ENCODE results near the gene PFN3. TPM values are rescaled to one million over a fixed set of nuclear protein-coding genes. Genes with fewer than 3 reads are reported as not detected.

Gene PFN3
- total RNA-seq, 1 donor from 2014 or later: not detected

DNA sequence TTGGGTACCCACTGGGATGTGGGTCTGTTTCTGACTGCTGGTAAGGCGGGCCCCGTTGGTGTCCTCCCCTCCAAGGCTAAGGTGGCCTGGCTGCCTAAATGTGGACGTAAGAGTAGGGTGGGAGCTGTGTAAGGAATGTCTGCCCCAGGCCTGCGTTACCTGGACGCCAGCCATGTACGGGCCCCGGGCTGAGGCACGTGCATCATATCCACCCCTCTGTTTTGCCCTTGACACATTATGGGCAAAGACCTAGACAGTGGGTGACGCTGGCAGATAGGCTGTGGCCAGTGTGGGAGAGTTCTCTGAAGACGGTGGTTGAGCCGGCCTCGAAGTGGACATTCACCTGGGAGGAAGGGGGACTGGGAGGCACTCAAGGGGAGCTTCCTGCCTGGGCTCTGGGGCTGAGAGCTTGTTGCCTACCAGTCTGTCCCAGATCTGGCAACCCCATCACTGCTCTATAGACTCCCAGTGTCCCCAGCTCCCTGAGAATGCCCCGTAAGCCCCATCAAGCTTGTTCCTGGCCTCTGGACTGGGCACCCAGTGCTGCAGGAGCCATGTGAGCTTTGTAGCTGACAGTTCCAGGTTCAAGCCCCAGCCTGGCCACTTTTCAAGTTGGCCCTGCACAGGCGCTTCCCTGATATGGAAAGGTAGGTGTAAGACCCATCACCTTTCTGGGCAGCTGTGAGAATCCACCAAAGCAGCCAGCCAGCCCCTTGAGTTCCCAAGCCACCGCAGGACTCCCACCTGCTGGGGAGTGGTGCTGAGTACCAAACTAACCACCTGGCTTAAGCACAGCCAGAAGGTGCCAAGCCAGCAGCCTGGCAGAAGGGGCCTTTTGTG, 42.9 kb upstream of the PFN3 start:
- intact Hi-C loops (cut with micrococcal nuclease): no loop called here
- no peak for DNase-seq (ENCODE audit: low spot score)
- Mint-ChIP-seq H3K9me3 (no peaks in the 10 kb centered on the region), H3K4me1 (ENCODE audit: low read depth) (peaks cover 36% of the 10 kb centered on the region), H3K27me3 (ENCODE audit: insufficient read depth) (peaks cover 5% of the 10 kb centered on the region), H3K36me3 (ENCODE audit: low read depth) (peaks cover 21% of the 10 kb centered on the region), H3K27ac (no peak overlapping the region), H3K4me3 (no peak overlapping the region)

DNA sequence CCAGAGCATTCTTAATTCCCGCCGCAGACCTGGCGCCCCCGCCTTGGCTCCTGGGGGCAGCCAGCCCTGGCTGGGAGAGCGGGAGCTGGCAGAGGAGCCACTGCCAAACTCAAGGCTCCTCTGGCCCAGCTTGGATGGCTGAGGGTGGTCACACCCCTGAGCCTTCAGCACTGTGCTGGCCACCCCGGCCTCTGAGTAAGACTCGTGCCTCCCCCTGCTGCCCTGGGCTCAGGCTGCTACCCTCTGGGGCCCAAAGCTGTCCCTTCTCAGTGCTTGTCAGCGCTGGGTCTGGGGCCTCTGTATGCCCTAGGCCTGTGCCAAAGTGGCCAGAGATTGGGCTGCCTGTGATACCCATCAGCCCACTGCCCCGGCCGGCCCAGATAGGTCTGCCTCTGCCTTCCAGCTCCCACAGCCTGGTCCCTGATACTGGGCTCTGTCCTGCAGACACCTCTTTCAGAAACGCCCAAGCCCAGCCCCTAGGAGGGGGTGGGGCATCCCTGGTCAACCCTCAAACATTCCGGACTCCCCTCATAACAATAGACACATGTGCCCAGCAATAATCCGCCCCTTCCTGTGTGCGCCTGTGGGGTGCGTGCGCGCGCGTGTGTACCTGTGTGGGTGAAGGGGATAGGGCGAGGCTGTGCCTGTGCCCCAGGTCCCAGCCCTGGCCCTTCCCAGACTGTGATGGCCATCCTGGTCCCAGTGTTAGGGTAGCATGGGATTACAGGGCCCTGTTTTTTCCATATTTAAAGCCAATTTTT, 41.8 kb upstream of the PFN3 start:
- H3K4me1 Mint-ChIP-seq (ENCODE audit: low read depth): peaks cover 32% of the 10 kb centered on the region

DNA sequence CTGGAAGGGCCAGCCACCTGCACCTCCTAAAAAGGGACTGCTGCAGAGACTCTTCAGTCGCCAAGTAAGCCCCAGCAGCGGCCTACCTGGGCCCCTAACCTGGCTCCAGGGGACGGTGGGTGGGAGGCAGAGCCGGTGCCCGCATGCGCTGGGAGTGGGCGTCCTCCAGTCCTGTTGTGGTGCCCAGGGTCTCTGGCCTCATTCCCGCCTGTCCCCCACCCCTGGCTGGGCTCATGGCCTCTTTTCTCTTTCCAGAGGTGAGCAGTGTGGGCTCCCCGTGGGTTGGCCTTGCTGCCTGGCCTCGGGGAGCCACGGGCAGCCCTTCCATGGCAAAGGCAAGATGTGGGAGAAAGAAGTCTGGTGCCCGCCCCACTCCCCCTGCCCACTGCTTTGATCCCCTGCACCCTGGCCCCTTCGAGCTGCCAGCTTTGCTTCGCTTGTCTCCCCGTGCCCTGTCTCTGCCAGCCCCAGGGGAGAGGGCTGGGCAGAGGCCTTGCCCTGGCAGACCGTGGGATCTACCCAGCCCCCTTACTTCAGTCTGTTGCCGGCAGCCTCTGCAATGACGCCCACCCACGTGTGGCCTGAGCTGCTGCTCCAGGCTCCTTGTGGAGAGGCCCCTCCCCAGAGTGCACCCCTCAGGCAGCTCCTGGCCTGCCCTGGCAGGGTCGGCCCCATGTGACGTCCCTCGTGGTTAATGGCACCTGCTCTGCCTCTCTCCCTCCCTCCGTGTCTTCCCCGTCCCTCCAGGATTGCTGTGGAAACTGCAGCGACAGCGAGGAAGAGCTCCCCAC, 40.7 kb upstream of the PFN3 start:
- peaks cover 36% of the 10 kb centered on the region for H3K36me3 Mint-ChIP-seq (ENCODE audit: low read depth)
- H3K27me3 Mint-ChIP-seq (ENCODE audit: insufficient read depth): no peaks in the 10 kb centered on the region
- no peak overlapping the region for H3K27ac Mint-ChIP-seq
- no peak for DNase-seq (ENCODE audit: low spot score)
- H3K9me3 Mint-ChIP-seq: no peaks in the 10 kb centered on the region
- H3K4me1 Mint-ChIP-seq (ENCODE audit: low read depth): peaks cover 32% of the 10 kb centered on the region
- intact Hi-C loops (cut with micrococcal nuclease): no loop called here
- no peak overlapping the region for H3K4me3 Mint-ChIP-seq

More for the DNA sequence above, 41.8 kb upstream of the PFN3 start:
- Mint-ChIP-seq H3K27ac (no peak overlapping the region), H3K4me3 (no peak overlapping the region), H3K9me3 (no peaks in the 10 kb centered on the region), H3K27me3 (ENCODE audit: insufficient read depth) (no peaks in the 10 kb centered on the region), H3K36me3 (ENCODE audit: low read depth) (peaks cover 30% of the 10 kb centered on the region)
- no peak for DNase-seq (ENCODE audit: low spot score)
- intact Hi-C loops (cut with micrococcal nuclease): no loop called here

DNA sequence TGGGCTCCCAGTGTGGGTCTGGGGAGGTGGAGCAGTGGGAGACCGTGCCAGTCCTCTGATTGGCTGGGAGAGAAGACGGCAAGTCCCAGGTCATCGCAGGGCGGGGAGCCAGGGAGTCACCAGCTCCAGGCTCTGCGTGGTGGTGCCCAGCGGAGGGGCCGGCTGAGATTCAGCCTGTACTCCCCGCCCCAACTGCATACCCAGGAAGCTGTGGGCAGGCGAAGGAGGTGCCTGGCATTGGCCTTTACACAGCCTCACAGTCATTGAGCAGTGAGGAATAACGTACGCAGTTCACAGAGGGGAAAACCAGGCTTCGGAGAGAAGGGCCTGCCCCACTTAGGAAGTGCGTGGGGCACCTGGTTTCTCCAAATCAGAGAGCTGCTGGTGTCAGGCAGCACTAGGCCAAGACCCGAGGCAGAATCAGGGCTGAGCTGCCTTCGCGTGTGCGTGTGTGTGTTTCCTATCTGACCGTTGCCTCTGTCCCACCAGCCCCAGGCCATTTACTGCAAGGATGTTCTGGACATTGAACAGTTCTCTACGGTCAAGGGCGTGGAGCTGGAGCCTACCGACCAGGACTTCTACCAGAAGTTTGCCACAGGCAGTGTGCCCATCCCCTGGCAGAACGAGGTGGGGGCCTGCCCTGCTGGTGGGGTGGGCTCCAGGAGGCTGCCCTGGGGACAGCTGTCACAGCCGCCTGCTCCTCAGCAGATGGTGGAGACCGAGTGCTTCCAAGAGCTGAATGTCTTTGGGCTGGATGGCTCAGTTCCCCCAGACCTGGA, 39.9 kb upstream of the PFN3 start:
- peaks cover 24% of the 10 kb centered on the region for H3K4me1 Mint-ChIP-seq (ENCODE audit: low read depth)
- no peak overlapping the region for H3K4me3 Mint-ChIP-seq
- no peak overlapping the region for H3K27ac Mint-ChIP-seq
- H3K36me3 Mint-ChIP-seq (ENCODE audit: low read depth): peaks cover 41% of the 10 kb centered on the region
- no peaks in the 10 kb centered on the region for H3K27me3 Mint-ChIP-seq (ENCODE audit: insufficient read depth)
- H3K9me3 Mint-ChIP-seq: no peaks in the 10 kb centered on the region
- no peak for DNase-seq (ENCODE audit: low spot score)
- intact Hi-C loops (cut with micrococcal nuclease): no loop called here

DNA sequence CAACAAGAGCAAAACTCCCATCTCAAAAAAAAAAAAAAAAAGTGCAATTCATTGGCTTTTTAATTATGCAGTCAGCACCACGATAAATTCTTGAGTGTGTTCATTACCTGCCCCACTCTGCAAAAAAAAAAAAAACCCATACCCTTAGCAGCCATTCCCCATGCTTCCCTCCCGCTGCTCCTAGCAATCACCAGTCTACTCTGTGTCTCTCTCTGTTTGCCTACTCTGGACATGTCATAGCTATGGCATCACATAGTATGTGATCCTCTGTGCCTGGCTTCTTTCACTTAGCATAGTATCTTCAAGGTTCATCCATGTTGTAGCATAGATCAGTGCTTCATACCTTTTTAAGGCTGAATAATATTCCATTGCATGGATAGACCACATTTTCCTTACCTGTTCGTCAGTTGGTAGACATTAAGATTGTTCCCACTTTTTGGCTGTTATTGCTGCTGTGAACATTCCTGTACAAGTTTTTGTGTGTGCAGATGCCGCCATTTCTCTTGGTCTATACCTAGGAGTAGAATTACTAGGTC, 39.1 kb upstream of the PFN3 start:
- intact Hi-C loops (cut with micrococcal nuclease): no loop called here
- Mint-ChIP-seq H3K27me3 (ENCODE audit: insufficient read depth) (no peaks in the 10 kb centered on the region), H3K27ac (no peak overlapping the region), H3K4me1 (ENCODE audit: low read depth) (peaks cover 21% of the 10 kb centered on the region), H3K36me3 (ENCODE audit: low read depth) (peaks cover 46% of the 10 kb centered on the region), H3K9me3 (no peaks in the 10 kb centered on the region), H3K4me3 (no peak overlapping the region)
- no peak for DNase-seq (ENCODE audit: low spot score)

DNA sequence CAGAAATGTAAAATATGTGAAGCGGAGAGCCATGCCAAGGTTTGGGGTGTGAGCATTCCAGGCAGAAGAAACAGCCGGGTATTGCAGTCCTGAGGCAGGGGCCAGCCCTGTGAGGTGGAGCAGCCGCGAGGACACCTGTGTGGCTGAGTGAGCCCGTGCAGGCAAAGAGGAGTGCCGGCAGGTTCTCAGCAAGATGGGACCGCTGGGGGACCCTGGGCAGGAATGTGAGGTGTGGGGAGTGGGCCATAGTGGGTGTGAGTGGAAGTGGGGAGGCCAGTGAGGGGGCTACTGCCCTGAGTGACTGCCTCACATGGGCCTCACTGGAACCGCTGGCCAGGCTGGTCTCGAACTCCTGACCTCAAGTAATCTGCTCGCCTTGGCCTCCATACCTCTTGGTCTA, 38.0 kb upstream of the PFN3 start:
- Mint-ChIP-seq H3K4me1 (ENCODE audit: low read depth) (peaks cover 24% of the 10 kb centered on the region), H3K27ac (no peak overlapping the region), H3K36me3 (ENCODE audit: low read depth) (peaks cover 54% of the 10 kb centered on the region), H3K4me3 (no peak overlapping the region), H3K27me3 (ENCODE audit: insufficient read depth) (no peaks in the 10 kb centered on the region), H3K9me3 (no peaks in the 10 kb centered on the region)
- intact Hi-C loops (cut with micrococcal nuclease): no loop called here
- no peak for DNase-seq (ENCODE audit: low spot score)

DNA sequence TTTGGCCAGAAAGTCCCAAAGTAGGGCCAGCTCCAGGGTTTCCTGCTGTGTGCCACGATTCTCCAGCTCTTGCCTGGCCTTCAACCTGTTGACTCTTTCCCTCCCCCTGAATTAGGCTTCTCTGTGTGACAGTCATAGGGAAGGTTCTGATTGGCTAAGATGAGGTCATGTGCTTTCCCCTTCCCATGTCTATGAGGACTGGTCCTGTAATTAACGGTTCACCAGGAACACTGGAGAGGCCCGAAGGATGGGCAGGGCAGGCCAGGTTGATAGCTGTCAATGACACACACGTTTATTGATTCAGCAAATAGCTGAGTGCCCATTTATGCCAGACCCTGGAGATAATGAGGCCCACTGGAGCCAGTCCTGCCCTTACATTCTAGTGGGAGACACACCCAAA, 37.2 kb upstream of the PFN3 start:
- no peak overlapping the region for H3K27ac Mint-ChIP-seq
- H3K4me1 Mint-ChIP-seq (ENCODE audit: low read depth): peaks cover 24% of the 10 kb centered on the region
- no peak for DNase-seq (ENCODE audit: low spot score)
- no peaks in the 10 kb centered on the region for H3K9me3 Mint-ChIP-seq
- H3K4me3 Mint-ChIP-seq: no peak overlapping the region
- H3K27me3 Mint-ChIP-seq (ENCODE audit: insufficient read depth): no peaks in the 10 kb centered on the region
- intact Hi-C loops (cut with micrococcal nuclease): no loop called here
- peaks cover 55% of the 10 kb centered on the region for H3K36me3 Mint-ChIP-seq (ENCODE audit: low read depth)

DNA sequence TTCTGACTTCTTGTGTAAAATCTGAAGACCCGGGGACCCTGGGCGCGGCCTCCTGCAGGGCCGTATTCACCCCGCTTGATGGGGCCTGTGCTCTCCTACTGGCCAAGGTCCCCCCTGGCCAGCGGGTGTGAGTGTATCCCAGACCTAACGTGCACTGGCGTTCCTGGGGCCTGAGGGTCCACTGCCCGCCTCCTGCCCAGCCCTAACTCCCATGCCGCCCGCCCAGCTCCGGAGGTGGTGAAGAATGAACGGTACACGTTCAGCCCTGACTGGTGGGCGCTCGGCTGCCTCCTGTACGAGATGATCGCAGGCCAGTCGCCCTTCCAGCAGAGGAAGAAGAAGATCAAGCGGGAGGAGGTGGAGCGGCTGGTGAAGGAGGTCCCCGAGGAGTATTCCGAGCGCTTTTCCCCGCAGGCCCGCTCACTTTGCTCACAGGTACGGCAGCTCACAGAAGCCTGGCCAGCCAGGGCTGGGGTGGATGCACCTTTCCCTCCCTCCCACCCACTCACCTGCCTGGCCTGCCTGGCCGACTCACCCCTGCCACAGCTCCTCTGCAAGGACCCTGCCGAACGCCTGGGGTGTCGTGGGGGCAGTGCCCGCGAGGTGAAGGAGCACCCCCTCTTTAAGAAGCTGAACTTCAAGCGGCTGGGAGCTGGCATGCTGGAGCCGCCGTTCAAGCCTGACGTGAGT, 35.5 kb upstream of the PFN3 start:
- peaks cover 37% of the 10 kb centered on the region for H3K4me1 Mint-ChIP-seq (ENCODE audit: low read depth)
- intact Hi-C loops (cut with micrococcal nuclease): no loop called here
- no peak overlapping the region for H3K27ac Mint-ChIP-seq
- no peak overlapping the region for H3K4me3 Mint-ChIP-seq
- peaks cover 51% of the 10 kb centered on the region for H3K36me3 Mint-ChIP-seq (ENCODE audit: low read depth)
- DNase-seq (ENCODE audit: low spot score): no peak
- no peaks in the 10 kb centered on the region for H3K9me3 Mint-ChIP-seq
- H3K27me3 Mint-ChIP-seq (ENCODE audit: insufficient read depth): no peaks in the 10 kb centered on the region

DNA sequence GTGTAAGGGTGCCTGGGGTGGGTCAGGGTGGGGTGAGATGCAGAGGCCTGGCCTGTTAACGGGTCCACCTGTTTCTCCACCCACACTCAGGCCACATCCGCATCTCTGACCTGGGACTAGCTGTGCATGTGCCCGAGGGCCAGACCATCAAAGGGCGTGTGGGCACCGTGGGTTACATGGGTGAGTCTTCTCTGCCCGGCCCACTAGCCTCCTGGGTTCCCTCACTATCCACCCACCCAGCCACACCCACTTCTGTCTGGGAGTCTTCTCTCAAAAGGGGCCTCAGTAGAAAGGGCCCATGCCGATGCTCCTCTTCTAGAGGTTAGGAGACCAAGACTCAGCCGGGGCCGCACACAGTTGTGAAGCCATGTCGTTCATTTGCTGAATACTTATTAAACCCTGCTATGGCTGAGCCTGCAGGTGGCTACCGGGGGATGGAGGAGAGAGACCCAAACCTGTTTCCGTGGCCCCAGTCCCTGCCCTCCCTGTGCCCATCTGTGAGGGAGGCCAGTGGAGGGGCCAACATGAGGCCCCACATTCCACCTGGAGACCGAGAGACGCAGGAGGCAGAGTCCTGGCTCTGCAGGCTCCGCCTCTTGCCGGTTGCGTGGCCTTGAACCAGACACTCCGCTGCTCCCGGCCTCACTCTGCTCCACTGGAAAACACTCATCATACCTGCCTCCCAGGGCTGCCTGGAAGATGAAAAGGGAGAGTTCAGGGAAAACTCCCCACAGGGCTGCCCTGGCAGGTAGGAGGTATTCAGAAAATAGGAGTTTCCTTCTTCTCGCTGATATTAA, 34.7 kb upstream of the PFN3 start:
- H3K9me3 Mint-ChIP-seq: no peaks in the 10 kb centered on the region
- no peak overlapping the region for H3K27ac Mint-ChIP-seq
- intact Hi-C loops (cut with micrococcal nuclease): loop anchor here (1.0 kb wide), 1 partner anchor 9 kb away; the partner anchor contains the start of gene GRK6
- H3K27me3 Mint-ChIP-seq (ENCODE audit: insufficient read depth): no peaks in the 10 kb centered on the region
- H3K4me1 Mint-ChIP-seq (ENCODE audit: low read depth): peaks cover 42% of the 10 kb centered on the region
- no peak overlapping the region for H3K4me3 Mint-ChIP-seq
- H3K36me3 Mint-ChIP-seq (ENCODE audit: low read depth): peaks cover 53% of the 10 kb centered on the region
- DNase-seq (ENCODE audit: low spot score): no peak

DNA sequence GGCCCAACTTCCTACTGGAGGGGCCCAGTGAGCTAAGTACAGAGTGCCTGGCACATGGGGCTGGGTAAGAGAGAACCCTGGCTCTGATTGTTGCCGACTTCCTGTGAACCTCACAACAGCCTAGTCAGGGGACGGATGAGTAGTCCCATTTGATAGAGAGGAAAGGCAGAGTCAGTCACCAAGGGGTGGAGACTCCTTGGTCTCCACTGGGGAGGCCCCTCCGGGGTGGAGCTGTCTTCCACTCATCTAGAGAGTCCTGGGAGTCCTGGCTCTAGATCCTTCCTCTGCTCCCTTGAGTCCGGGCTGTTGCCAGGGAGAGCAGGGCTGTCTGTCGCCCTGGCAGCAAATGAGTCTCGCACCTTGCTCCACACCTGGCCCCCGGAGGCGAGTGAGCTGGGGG, 34.0 kb upstream of the PFN3 start:
- no peaks in the 10 kb centered on the region for H3K9me3 Mint-ChIP-seq
- peaks cover 42% of the 10 kb centered on the region for H3K4me1 Mint-ChIP-seq (ENCODE audit: low read depth)
- peak overlapping the region; percentile 66 for H3K4me3 Mint-ChIP-seq
- no peak for DNase-seq (ENCODE audit: low spot score)
- no peaks in the 10 kb centered on the region for H3K27me3 Mint-ChIP-seq (ENCODE audit: insufficient read depth)
- intact Hi-C loops (cut with micrococcal nuclease): loop anchor here (1.0 kb wide), 1 partner anchor 8 kb away; the partner anchor contains the start of gene GRK6
- H3K27ac Mint-ChIP-seq: peak overlapping the region; percentile 83
- peaks cover 50% of the 10 kb centered on the region for H3K36me3 Mint-ChIP-seq (ENCODE audit: low read depth)

DNA sequence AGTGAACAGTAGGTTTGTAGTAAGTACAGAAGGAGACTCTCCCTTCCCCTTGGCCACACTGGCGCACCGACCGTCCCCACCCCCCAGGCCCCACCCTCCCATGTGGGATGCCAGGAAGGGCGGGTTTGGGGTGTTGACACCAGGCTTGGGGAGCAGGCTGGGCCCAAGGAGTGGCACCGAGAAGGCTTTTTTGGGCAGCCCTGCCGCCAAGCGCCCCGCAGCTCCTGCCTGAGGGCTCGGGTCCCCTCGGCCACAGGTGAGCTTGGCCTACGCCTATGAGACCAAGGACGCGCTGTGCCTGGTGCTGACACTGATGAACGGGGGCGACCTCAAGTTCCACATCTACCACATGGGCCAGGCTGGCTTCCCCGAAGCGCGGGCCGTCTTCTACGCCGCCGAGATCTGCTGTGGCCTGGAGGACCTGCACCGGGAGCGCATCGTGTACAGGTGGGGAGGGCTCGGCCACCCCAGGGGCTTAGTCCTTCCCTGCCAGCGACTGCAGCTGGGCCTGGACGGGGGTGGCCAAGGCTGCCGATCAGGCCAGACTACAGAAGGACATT, 33.3 kb upstream of the PFN3 start:
- H3K4me1 Mint-ChIP-seq (ENCODE audit: low read depth): peaks cover 48% of the 10 kb centered on the region
- H3K36me3 Mint-ChIP-seq (ENCODE audit: low read depth): peaks cover 56% of the 10 kb centered on the region
- no peaks in the 10 kb centered on the region for H3K9me3 Mint-ChIP-seq
- peak overlapping the region; percentile 73 for H3K27ac Mint-ChIP-seq
- DNase-seq (ENCODE audit: low spot score): no peak
- no peaks in the 10 kb centered on the region for H3K27me3 Mint-ChIP-seq (ENCODE audit: insufficient read depth)
- intact Hi-C loops (cut with micrococcal nuclease): loop anchor here (1.0 kb wide), 1 partner anchor 7 kb away; the partner anchor contains the start of gene GRK6
- H3K4me3 Mint-ChIP-seq: no peak overlapping the region

All from activated T-helper 1 cell treated with anti-CD3 and anti-CD28 coated beads, Interleukin-12 subunit alpha, Interleukin-12 subunit beta, Interleukin-2, Interleukin-4 antibody, amounts not matched to agents 30 ng/mL and 10 ng/mL and 1 ng/mL, durations not matched to agents 14 hours and 24 hours and 36 hours (primary cell).